Type B pancreatic cell (in vitro differentiated cells): Measurements from ENCODE around the gene PDE8B. TPM values are rescaled to one million over a fixed set of nuclear protein-coding genes. Genes with fewer than 3 reads are reported as not detected.

Experiments
- DNase-seq: peaks from one replicate; pipeline ENCODE4 v3.0.0; 2021; ENCODE audit warnings: mixed read lengths; ENCODE audit not compliant: unreplicated experiment; ENCODE audit errors: extremely low spot score
- H3K27ac Mint-ChIP-seq: 2 replicates; pipeline ENCODE4 v1.8.0; 2021; ENCODE audit warnings: mild to moderate bottlenecking, mixed read lengths
- H3K27me3 Mint-ChIP-seq: 2 replicates; pipeline ENCODE4 v1.8.0; 2021; ENCODE audit warnings: mixed read lengths
- H3K36me3 Mint-ChIP-seq: 2 replicates; pipeline ENCODE4 v1.8.0; 2021; ENCODE audit warnings: mixed read lengths
- H3K4me1 Mint-ChIP-seq: one replicate; pipeline ENCODE4 v1.8.0; 2021; ENCODE audit warnings: mixed read lengths; ENCODE audit not compliant: unreplicated experiment
- H3K4me3 Mint-ChIP-seq: 2 replicates; pipeline ENCODE4 v1.8.0; 2021; ENCODE audit warnings: mild to moderate bottlenecking, mixed read lengths
- H3K9me3 Mint-ChIP-seq: 2 replicates; pipeline ENCODE4 v1.8.0; 2021; ENCODE audit warnings: mixed read lengths
- total RNA-seq: library from RNA; stranded (reverse); gene quantifications from 2 replicates; pipeline ENCODE4 v1.2.1, GENCODE V29; 2021; ENCODE audit warnings: low replicate concordance
- TF ChIP-seq, protein P1 (sequence below): fragments of 200-600 bp; sonication (generic); conservative IDR thresholded peaks from 2 replicates; pipeline ENCODE4 v1.5.0; 2021; ENCODE audit warnings: antibody characterized with exemption, mild to moderate bottlenecking

PDE8B gene
- total RNA-seq, 1 donor from 2014 or later = 16.7 TPM

DNA sequence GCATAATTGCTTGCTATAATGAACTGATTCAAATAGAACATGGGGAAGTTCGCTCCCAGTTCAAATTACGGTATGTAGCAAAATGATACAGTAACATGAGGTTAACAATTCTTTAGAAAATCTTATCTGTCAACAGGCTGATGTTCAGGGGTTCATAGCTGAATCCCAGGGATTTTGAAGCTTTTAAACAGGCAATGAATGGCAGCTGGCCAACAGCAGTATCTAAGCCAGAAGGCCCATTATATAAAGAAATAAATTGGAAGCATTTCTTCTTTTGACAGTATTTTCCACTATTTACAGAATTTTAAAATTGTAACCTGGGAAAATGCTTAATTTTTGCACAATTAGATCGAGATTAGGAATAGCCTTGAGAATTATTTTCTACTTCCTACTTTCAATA lies 126.8 kb downstream of the PDE8B start:
- Mint-ChIP-seq H3K27me3 (no peaks in the 10 kb centered on the region), H3K4me3 (no peak overlapping the region), H3K4me1 (no peaks in the 10 kb centered on the region), H3K27ac (no peak overlapping the region), H3K36me3 (no peaks in the 10 kb centered on the region), H3K9me3 (no peaks in the 10 kb centered on the region)
- no peak for DNase-seq
- TF ChIP-seq, protein P1, sequence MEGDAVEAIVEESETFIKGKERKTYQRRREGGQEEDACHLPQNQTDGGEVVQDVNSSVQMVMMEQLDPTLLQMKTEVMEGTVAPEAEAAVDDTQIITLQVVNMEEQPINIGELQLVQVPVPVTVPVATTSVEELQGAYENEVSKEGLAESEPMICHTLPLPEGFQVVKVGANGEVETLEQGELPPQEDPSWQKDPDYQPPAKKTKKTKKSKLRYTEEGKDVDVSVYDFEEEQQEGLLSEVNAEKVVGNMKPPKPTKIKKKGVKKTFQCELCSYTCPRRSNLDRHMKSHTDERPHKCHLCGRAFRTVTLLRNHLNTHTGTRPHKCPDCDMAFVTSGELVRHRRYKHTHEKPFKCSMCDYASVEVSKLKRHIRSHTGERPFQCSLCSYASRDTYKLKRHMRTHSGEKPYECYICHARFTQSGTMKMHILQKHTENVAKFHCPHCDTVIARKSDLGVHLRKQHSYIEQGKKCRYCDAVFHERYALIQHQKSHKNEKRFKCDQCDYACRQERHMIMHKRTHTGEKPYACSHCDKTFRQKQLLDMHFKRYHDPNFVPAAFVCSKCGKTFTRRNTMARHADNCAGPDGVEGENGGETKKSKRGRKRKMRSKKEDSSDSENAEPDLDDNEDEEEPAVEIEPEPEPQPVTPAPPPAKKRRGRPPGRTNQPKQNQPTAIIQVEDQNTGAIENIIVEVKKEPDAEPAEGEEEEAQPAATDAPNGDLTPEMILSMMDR = no peak

DNA sequence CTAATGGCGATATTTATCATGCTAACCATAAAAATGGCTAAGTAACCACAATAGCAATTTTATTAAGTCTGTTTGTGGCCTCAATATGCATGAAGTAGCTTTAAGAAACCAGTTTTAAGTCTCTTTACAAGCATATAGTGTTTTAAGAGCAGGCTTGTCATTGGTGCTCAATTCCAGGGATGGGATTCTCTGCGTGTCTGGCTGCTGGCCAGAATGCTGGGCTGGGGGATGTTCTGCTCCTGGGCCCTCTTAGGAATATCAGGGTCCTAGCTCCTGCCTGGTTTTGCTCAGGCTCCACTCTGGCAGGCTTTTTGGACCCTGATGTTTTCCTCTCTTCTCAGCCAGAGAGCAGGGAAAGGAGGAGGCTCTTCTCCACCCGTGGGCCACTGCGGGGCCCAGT lies 127.2 kb downstream of the PDE8B start:
- Mint-ChIP-seq H3K36me3 (no peaks in the 10 kb centered on the region), H3K9me3 (no peaks in the 10 kb centered on the region), H3K4me1 (no peaks in the 10 kb centered on the region), H3K27ac (no peak overlapping the region), H3K4me3 (no peak overlapping the region), H3K27me3 (no peaks in the 10 kb centered on the region)
- DNase-seq = no peak
- TF ChIP-seq, protein P1 = no peak

DNA sequence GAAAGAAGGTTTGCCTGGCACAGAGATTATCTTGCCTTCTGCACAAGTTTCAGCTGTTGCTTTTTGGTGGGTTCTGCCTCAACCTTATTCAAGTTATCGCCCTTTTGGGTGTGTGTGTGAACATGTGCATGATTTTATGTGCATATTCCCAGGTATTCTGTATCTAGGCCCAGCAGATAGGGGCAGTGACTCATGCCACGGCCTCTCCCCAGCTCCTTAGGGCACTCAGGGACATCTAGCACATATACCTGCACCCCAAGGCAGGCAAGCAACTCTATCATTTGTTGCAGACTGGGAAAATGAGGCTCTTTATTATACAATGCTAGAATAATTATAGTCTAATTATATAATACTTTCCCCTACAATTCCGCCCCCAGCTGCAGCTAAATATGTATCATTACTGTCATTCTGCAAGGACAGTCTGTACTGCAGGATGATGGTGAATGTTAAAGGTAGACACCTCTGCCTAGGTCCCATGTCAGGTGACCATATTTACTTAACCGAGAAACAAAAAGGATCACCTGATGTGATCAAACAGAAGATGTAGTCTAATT lies 128.9 kb downstream of the PDE8B start:
- Mint-ChIP-seq H3K4me3 (no peak overlapping the region), H3K27me3 (no peaks in the 10 kb centered on the region), H3K9me3 (no peaks in the 10 kb centered on the region), H3K4me1 (no peaks in the 10 kb centered on the region), H3K27ac (no peak overlapping the region), H3K36me3 (no peaks in the 10 kb centered on the region)
- TF ChIP-seq, protein P1 = no peak
- DNase-seq = no peak

DNA sequence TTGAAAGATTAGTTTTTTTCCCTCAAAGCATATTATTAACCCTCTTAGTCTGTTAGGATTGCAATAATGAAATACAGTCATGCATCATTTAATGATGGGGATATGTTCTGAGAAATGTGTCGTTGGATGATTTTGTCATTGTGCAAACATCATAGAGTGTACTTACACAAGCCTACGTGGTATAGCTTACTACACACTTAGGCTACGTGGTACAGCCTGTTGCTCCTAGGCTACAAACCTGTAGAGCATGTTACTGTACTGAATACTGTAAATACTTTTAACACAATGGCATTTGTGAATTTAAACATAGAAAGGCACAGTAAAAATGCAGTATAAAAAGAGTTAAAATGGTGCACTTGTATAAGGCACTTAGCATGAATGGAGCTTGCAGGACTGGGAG lies 132.7 kb downstream of the PDE8B start:
- TF ChIP-seq, protein P1 = no peak
- Mint-ChIP-seq H3K27me3 (peaks cover 2% of the 10 kb centered on the region), H3K4me1 (peaks cover 5% of the 10 kb centered on the region), H3K27ac (no peak overlapping the region), H3K9me3 (no peaks in the 10 kb centered on the region), H3K4me3 (no peak overlapping the region), H3K36me3 (no peaks in the 10 kb centered on the region)
- no peak for DNase-seq

DNA sequence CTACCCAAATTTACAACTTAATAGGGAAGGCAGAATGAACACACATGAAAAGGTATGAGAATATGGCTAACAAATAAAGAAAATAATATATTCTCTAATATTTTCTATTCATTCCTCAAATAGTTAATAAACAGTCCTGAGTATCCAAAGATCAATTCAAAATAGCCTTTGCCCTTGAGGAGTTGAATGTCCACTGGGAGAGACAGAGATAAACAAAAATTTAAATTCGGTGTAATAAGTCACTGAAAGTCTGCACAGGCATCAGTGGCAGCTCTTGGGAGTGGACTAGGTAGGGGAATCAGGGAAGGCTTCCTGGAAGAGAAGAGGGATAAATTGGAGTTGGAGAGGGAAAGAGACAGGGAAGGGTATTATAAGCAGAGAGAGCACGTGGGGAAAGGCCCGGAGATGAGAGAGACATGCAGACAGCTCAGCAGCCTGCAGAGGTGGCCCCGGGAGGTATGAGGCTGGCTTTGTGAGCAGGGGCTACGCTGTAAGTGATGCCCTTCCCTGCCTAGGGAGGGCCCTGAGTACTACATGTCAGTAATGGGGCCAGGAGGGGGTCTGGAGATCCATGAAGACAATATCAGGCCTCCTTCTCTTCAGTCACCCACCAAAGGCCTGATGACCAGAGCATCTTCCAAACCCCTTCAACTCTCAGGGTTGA lies 137.1 kb downstream of the PDE8B start:
- H3K27ac Mint-ChIP-seq = no peak overlapping the region
- peaks cover 19% of the 10 kb centered on the region for H3K4me1 Mint-ChIP-seq
- H3K4me3 Mint-ChIP-seq = no peak overlapping the region
- H3K9me3 Mint-ChIP-seq = no peaks in the 10 kb centered on the region
- H3K27me3 Mint-ChIP-seq = peaks cover 2% of the 10 kb centered on the region
- peaks cover 9% of the 10 kb centered on the region for H3K36me3 Mint-ChIP-seq
- DNase-seq = no peak
- TF ChIP-seq, protein P1 = no peak
